Osteocyte (in vitro differentiated cells): ENCODE results near the gene KIAA1958. TPM values are rescaled to one million over a fixed set of nuclear protein-coding genes. Genes with fewer than 3 reads are reported as not detected.

Experiments used
- DNase-seq: peaks from one replicate; pipeline ENCODE4 v3.0.0; 2021; ENCODE audit warnings: mixed read lengths; ENCODE audit not compliant: unreplicated experiment; ENCODE audit errors: extremely low spot score
- H3K27ac Mint-ChIP-seq: one replicate; pipeline ENCODE4 v1.8.0; 2021; ENCODE audit warnings: mild to moderate bottlenecking, mixed read lengths; ENCODE audit not compliant: unreplicated experiment
- H3K27me3 Mint-ChIP-seq: one replicate; pipeline ENCODE4 v1.8.0; 2021; ENCODE audit warnings: mixed read lengths; ENCODE audit not compliant: unreplicated experiment
- H3K36me3 Mint-ChIP-seq: one replicate; pipeline ENCODE4 v1.8.0; 2021; ENCODE audit warnings: mixed read lengths; ENCODE audit not compliant: unreplicated experiment
- H3K4me1 Mint-ChIP-seq: one replicate; pipeline ENCODE4 v1.8.0; 2021; ENCODE audit warnings: mixed read lengths; ENCODE audit not compliant: unreplicated experiment
- H3K4me3 Mint-ChIP-seq: one replicate; pipeline ENCODE4 v1.8.0; 2021; ENCODE audit warnings: mild to moderate bottlenecking, moderate library complexity, mixed read lengths; ENCODE audit not compliant: unreplicated experiment
- H3K9me3 Mint-ChIP-seq: one replicate; pipeline ENCODE4 v1.8.0; 2021; ENCODE audit warnings: mixed read lengths; ENCODE audit not compliant: unreplicated experiment
- CTCF ChIP-seq: fragments of 200-600 bp; sonication (generic); IDR thresholded peaks from 2 replicates; pipeline ENCODE4 v1.5.0; 2021; ENCODE audit warnings: antibody characterized with exemption, mild to moderate bottlenecking, moderate library complexity
- total RNA-seq: library from RNA; stranded (reverse); gene quantifications from 2 replicates; pipeline ENCODE4 v1.2.1, GENCODE V29; 2021

Gene KIAA1958
- total RNA-seq, 1 donor from 2014 or later: 4.9 TPM

DNA sequence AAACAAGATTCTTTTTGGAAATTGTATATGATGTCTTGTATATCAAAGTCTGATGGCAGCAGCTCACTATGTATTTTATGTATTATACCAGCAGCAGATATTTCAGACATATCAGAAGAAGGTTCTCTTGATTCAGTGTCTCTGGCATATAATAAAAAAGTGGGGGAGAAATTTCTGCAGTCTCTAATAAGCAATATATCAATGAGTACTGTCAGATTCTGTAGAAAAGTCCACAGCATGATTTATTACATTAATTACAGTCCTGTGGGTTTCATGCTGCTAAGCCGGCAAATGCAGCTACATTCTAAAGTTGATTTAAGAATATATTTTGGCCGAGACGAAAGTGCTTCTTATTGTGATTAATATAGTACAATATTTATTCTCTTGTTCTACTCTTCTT lies 113.1 kb downstream of the KIAA1958 start:
- Mint-ChIP-seq H3K36me3 (no peaks in the 10 kb centered on the region), H3K27ac (no peak overlapping the region), H3K27me3 (no peaks in the 10 kb centered on the region), H3K4me3 (no peak overlapping the region), H3K4me1 (peaks cover 12% of the 10 kb centered on the region), H3K9me3 (no peaks in the 10 kb centered on the region)
- no peak for DNase-seq
- no peak for TF ChIP-seq CTCF

- Mint-ChIP-seq H3K27ac (peak overlapping the region; percentile 18), H3K9me3 (no peaks in the 10 kb centered on the region), H3K4me3 (no peak overlapping the region), H3K27me3 (no peaks in the 10 kb centered on the region), H3K4me1 (peaks cover 12% of the 10 kb centered on the region), H3K36me3 (no peaks in the 10 kb centered on the region)
- no peak for TF ChIP-seq CTCF
- DNase-seq: no peak
Observed at GRCh38 chr9:112601636-112602035, 115.0 kb downstream of the KIAA1958 start.

GRCh38 chr9:112604790-112605189 lies 118.2 kb downstream of the KIAA1958 start:
- Mint-ChIP-seq H3K27ac (no peak overlapping the region), H3K9me3 (no peaks in the 10 kb centered on the region), H3K4me3 (no peak overlapping the region), H3K4me1 (peaks cover 10% of the 10 kb centered on the region), H3K27me3 (no peaks in the 10 kb centered on the region), H3K36me3 (no peaks in the 10 kb centered on the region)
- DNase-seq: no peak
- TF ChIP-seq CTCF: no peak

- TF ChIP-seq CTCF: no peak
- Mint-ChIP-seq H3K9me3 (no peaks in the 10 kb centered on the region), H3K4me1 (peaks cover 10% of the 10 kb centered on the region), H3K36me3 (no peaks in the 10 kb centered on the region), H3K27me3 (no peaks in the 10 kb centered on the region), H3K27ac (no peak overlapping the region), H3K4me3 (no peak overlapping the region)
- DNase-seq: no peak
Observed at GRCh38 chr9:112605518-112605917, 118.9 kb downstream of the KIAA1958 start.

DNA sequence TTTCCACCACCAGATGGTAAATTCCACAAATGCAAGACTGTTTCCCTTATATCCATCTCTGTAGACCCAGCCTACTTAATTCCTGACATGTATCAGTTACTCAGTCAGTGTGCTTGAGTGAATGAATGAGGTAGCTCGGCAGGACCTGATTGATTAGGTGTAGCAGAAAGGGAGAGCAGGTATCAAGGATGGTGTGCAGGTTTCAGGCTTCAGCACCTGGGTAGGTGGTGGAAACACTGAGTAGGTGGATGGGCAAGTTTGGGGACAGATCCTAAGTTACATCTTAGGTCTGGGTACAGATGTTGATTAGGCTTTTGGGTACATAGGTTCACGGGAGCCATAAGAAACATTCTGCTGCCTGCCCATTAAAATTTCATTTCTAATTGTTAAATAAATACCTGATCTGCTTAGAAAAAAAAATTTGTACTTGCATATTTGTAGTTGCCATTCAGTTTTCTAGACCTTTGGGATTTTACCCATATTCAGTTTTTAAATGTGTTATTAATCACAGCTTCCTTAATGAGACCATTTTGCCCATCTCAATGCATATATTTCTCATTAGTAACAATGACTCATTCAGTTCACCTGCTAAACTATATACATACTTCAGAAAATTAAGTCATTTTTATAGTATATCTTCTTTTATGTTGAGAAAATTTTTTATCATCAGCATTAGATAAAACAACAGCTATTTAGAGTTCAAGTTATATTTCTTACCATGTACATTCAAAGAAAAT lies 119.5 kb downstream of the KIAA1958 start:
- no peaks in the 10 kb centered on the region for H3K9me3 Mint-ChIP-seq
- no peak for DNase-seq
- no peaks in the 10 kb centered on the region for H3K36me3 Mint-ChIP-seq
- no peak for TF ChIP-seq CTCF
- no peak overlapping the region for H3K27ac Mint-ChIP-seq
- no peak overlapping the region for H3K4me3 Mint-ChIP-seq
- no peaks in the 10 kb centered on the region for H3K27me3 Mint-ChIP-seq
- H3K4me1 Mint-ChIP-seq: peaks cover 8% of the 10 kb centered on the region
